Stimulated activated CD4-positive, alpha-beta T cell treated with anti-CD3 and anti-CD28 coated beads, TNF-alpha, amount 100 ng/mL, for 1 hour (primary cell): ENCODE data around the gene DIP2C.
"Not testable (repeated sequence)": the region's sequence is repeated elsewhere in the genome, so short reads cannot be mapped to it uniquely, and the experiment has no call there.

ENCODE experiments used
- DNase-seq, 3 donors: peaks; one replicate each; pipeline ENCODE4 v3.0.0-alpha.2; 2020; ENCODE audit warnings: low read depth in 3 of 3, low spot score in 1 of 3

Gene DIP2C

GRCh38 chr10:598415-599170 lies 90.9 kb downstream of the DIP2C start:
- DNase-seq = no peak

DNA sequence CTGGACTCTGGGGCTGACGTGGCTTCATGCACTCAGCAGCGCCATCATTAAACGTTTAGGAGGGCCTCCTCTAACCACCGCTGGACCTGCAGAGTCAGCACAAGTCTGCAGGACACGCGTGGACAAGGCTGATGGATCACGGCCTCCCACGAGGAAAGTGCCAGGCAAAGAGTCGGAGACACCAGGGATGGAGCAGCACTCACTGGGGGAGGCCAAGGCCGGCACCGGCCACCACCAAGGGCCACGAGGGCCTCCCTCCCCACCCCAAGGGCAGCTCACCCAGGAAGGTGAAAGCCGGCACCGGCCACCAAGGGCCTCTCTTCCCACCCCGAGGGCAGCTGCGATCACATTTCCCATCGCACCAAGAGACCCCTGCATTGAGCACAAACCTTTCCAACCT lies 91.5 kb downstream of the DIP2C start:
- no peak for DNase-seq

DNA sequence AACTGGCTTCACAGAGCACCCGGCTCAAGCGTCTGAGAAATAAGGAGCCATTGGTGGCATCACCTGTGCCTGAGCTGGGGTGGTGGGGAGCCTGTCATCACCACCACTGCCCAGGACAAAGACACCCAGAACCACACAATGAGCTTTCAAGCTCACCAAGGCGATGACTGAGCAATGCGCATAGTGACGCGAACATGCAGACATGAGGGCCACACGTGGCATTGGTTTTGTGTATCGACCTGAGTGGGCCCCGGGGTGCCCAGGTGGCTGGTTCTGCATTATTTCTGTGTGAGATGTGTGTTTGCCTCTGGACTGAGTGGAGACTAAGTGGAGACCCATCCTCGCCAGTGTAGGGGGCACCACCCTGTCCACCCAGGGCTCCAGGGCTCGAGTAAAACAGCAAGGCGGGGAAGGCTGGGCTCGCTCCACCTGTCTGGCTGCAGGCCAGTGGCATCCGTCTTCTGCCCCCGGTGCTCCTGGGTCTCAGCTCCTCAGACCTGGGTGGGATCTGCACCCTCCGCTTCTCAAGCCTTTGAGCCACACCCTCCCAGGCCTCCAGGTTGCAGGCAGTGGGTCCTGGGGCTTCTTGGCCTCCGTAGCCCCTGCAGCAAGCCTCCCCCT lies 92.6 kb downstream of the DIP2C start:
- no peak for DNase-seq

- not testable (repeated sequence) for DNase-seq
These were observed 93.3 kb downstream of the DIP2C start for GRCh38 chr10:596131-596530.

DNA sequence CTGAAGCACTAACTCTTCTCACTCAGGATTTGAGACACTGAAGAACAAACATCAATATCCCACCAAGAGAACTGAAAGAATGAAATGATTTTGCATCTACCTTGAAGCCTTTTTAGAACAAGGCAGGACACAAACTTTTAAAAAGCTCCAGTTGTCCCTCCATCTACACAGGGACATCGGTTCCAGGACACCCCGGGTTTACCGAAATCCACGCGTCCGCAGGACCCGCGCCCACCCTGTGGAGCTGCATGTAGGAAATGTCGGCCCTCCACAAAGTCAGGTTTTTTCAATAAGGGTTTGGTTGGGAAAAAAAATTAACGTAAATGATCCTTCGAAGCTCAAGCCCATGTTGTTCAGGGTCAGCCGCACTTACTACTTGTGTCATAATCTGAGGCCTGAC lies 94.0 kb downstream of the DIP2C start:
- no peak for DNase-seq

DNA sequence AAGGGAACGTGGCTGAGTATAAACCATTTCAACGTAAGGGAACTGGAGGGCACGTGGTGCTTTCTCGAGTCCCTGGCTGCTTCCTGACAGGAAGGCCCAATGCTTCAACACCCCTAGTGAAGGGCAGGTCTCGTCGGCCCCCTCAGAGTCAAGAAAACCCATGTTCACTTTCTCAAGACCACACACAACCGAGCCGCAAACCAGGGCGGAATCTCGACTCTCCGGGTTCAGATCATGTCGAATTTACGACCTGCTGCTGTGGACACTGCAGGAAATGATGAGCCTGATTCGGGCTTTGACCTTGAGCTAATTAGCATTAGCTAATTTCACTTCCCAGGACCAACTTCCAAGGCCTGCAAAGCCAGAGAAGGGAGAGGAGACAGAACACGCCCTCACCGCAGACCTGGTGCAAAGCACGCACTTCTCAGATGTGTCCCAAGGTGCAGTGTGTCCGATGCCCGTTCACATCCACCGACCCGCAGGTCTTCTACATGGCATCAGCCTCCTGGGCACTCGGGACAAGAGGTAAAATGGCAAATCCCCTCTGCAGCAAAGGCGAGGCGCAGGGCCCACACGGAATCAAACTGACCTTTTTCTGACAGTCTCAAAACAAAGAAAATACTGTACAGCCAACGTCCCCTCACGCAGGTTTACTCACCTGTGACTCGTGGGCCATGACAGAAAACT lies 94.7 kb downstream of the DIP2C start:
- DNase-seq = no peak

DNA sequence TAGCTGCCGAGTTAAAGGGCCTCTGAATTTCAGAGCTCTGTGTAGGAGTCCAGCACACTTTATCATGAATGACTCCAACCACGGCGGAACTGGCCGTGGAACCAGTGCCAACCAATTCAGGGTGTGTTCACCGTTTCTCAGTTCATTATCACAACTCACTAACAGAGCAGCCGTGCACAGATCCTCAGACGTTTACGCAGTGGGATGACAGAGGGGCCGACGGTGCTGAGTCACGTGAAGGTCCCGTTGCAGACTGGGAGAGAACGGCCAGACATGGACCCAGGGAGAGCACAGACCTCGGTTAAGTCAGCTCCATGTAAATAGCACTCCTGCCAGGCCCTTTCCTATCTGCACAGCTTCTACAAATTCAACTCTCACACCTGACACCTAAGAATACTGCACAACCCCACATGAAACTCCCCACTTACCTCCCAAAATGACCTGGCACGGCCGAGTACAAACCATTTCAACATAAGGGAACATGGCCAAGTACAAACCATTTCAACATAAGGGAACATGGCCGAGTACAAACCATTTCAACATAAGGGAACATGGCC lies 95.5 kb downstream of the DIP2C start:
- DNase-seq = no peak

DNA sequence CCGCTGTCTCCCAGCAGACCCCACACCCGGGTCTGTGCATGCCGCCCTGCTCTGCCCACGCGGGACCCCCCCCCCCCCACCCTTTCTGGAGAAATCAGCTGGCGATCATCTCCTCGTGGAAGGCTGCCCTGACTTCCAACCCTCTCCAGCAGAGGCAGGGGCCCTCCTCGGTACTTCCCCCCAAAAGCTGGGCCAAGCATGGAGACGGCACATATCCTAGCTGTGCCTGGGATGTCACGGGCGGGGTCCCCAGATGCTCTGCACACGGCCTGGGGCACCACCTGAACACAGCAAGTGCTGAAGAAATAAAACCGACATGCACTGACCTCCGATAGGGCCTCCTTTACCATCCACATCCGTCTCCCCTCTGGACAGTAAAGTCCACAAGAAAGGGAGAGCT lies 96.0 kb downstream of the DIP2C start:
- no peak for DNase-seq

DNA sequence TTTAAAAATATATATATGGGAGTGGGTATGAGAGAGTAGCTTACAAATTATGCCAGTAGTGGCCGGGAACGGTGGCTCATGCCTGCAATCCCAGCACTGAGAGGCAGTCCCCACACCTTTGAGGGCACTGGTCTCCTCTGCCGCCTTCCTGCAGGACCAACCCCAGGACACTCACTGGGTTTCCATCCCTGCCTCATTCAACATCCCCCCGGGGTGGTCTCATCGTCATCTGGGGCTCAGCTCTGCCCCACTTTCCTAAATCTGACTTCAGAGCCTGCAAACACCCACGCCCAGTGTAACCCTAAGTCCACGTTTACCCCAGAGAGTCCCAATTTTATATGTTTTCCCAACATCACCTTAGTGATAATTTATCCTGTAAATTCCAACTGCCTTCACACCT lies 96.5 kb downstream of the DIP2C start:
- DNase-seq = no peak

DNA sequence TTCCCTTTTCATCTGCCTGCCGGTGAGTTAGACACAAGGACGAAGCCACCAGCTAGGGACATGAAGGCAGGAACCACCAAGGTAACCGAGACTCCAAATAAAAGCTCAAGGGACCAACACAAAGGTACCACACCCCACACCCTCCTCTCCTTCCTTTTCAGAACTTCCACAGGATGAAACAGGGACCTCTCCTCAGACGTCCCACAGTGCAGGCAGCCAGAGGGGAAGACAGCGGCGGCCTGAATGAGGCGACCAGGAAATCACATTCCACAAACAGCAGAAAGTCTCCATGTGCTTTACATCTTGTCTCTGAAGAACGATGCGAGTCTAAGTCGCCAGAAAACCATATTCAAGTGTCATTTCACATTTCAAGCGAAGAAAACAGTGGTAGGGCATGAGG lies 97.8 kb downstream of the DIP2C start:
- no peak for DNase-seq

DNA sequence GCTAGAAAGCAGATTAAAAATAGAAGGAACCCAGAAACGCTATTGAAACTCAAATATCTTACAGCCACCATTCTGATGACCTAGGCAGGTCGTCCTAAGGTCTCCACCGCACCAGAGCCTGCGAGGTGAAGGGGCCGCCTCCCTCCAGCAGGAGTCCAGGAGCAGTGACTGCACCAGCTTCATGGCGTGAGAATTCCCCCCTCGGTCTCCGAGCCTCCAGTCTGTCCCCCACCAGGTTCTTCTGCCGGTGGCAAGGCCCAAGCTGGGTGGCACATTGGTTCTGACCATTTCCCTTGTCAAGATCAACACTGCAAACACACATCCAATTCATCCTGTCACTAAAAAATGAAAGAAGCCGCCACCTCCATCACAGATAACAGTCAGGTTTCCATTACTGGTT lies 98.7 kb downstream of the DIP2C start:
- DNase-seq = no peak

- no peak for DNase-seq
These were observed 99.3 kb downstream of the DIP2C start for GRCh38 chr10:589961-590680.

GRCh38 chr10:588246-589165 lies 101.0 kb downstream of the DIP2C start:
- no peak for DNase-seq

DNA sequence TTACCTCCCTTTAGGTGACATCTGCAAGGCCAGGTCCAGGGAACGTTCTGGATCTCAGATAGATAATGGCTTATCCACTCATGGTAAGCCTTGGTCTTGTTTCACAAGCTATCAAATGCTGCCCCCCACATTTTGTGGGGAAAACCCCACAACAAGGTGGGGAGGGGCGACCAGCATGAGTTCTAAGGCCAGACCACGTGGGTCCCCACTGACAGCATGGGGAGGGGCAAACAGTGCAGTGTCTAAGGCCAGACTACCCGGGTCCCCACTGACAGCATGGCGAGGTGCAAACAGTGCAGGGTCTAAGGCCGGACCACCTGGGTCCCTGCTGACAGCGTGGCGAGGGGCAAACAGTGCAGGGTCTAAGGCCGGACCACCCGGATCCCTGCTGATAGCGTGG lies 102.8 kb downstream of the DIP2C start:
- no peak for DNase-seq

DNA sequence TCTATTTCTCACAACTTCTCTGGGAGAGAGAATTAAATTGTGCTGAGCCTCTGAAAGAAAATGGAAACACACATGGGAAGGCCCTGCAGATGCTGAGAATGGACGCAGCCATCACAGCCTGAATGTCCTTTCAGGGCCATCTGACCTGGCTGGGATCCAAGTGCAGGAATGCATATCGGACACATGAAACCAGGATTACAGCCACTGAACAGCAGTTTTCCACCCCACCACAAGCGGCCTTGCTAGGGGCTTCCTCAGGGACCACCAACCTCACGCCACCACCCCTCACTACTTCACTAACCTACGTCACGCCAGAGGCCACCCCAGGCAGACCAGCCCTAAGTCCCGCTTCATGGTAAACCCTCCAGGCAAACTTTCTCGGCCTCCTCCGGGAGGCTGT lies 103.3 kb downstream of the DIP2C start:
- no peak for DNase-seq

GRCh38 chr10:585502-585901 lies 104.0 kb downstream of the DIP2C start:
- DNase-seq = no peak

DNA sequence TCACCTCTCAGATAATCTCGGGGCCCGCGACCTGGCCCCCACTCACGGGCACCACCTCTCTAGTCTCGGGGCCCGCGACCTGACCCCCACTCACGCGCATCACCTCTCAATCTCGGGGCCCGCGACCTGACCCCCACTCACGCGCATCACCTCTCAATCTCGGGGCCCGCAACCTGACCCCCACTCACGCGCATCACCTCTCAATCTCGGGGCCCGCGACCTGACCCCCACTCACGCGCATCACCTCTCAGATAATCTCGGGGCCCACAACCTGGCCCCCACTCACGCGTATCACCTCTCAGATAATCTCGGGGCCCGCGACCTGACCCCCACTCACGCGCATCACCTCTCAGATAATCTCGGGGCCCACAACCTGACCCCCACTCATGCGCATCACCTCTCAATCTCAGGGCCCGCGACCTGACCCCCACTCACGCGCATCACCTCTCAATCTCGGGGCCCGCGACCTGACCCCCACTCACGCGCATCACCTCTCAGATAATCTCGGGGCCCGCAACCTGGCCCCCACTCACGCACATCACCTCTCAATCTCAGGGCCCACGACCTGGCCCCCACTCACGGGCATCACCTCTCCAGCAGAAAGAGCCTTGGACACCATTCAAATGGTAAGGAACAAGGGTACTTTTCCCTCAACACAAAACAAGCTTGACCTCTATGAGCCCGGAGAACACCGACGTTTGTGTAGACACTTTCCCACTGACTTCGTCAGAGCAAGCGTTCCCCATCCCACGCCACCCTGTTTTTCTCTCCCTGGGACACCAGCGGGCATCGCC lies 104.8 kb downstream of the DIP2C start:
- not testable (repeated sequence) for DNase-seq

DNA sequence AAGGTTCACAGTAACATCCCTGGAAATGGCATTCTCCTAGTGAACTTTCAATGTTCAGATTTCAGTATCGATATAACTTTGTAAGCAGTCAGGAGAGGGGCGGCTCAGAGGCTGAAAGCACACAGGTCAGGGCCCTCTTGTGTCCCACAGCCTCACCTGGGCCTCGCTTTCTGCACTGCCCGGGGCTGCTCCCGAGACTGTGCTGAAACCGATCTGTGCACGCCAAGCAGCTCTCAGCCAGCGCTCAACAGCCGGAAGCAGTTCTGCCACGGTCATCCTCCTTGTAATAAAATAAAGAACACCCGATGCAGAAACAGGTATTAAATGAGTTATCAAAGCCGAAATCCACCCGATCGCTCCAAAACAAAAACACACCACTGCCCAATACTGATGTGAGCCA lies 106.0 kb downstream of the DIP2C start:
- no peak for DNase-seq

DNA sequence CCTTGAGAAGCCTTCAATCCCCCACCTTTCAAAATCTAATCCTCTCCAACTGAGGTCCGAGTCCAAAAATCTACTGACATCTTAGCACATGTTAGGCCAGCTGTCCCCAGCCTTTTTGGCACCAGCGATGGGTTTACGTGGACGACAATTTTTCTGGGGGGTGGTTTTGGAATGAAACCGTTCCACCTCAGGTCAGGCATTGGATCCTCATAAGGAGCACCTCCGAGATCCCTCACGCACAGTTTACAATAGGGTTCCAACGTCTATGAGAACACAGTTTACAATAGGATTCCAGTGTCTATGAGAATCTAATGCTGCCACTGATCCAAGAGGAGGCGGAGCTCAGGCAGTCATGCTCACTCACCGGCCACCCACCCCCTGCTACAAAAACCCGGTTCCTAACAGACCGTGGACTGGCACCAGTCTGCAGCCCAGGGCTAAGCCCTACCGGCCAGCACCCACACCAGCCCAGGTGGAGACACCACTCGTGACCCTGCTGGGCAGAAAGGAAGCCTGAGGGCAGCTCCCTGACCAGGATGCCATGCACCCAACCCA lies 107.6 kb downstream of the DIP2C start:
- DNase-seq = no peak
